Measurements from ENCODE around the gene STK11IP. TPM values are rescaled to one million over a fixed set of nuclear protein-coding genes. Genes with fewer than 3 reads are reported as not detected.

The STK11IP gene
- total RNA-seq, 4 donors from 2014 or later = 33.9 to 77.0 (median 72.3) TPM

DNA sequence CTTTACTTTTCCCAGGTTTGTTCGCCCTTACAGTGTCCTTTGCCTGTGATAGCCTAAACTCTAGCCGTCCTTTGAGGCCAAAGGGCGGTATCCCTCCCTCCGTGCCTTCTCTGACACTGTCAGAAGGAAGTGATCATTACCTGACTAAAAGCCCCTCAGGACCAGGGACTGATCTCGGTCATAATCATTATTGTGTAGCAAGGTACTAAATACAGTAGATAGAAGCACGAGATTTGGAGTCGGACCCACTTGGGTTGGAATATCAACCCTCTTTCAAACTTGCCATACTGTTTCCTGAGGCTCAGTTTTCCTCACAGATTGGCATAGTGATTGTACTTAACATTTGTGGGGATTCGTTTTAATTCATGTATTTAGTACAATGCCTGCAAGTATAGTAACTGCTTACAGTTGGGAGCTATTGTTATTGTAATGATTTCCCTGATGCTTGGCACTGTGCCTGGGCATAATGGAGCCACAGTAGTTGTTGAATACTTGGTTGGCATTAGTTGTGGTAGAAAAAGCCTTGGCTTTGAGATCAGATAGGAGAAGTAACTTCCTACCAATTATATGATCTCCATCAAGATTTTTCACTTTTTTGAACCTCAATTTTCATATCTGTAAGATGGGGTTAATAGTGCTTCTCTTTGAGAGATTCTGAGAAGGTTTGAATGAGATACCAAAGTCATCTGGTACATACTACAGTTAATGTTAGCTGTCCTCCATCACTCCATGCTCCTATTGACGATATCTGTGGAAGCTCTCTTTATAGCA is 836 bp downstream of the STK11IP start:
- peak overlapping the region; percentile 81 to 95 (median 90) for H3K27ac ChIP-seq

DNA sequence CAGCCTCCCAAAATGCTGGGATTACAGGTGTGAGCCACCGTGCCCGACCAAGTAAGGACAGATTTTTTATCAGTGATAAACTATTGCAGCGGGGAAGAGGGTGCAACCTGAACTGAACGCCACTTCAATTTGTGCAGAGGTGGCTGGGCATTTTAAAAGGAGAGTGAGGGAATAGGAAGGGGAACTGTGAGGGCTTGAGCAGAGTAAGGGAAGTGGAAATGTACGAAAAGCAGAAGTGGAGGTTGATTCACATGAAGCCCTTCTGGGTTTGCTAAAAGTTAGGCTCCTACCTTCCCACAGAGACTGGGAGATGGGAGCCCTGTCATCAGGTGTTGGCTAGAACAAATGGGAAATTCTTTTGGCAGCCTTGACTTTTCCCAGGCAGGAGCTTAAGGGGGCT is 6.1 kb downstream of the STK11IP start:
- Histone ChIP-seq H3K4me1 (peaks cover 0 to 47% (median 2%) of the 10 kb centered on the region in 4 donors), H3K4me3 (no peak overlapping the region), H3K27ac (peak overlapping the region in 2 of 4 donors; percentile 83 to 88), H3K27me3 (no peaks in the 10 kb centered on the region), H3K36me3 (peaks cover 0 to 67% (median 8%) of the 10 kb centered on the region in 3 donors), H3K9me3 (no peaks in the 10 kb centered on the region)
- no peak for DNase-seq (ENCODE audit: low spot score in 2 of 2)
- TF ChIP-seq POLR2A (IDR thresholded peaks at IDR 0.05) (no peak), EP300 (IDR thresholded peaks at IDR 0.05) (no peak)
- TF ChIP-seq, protein P1, sequence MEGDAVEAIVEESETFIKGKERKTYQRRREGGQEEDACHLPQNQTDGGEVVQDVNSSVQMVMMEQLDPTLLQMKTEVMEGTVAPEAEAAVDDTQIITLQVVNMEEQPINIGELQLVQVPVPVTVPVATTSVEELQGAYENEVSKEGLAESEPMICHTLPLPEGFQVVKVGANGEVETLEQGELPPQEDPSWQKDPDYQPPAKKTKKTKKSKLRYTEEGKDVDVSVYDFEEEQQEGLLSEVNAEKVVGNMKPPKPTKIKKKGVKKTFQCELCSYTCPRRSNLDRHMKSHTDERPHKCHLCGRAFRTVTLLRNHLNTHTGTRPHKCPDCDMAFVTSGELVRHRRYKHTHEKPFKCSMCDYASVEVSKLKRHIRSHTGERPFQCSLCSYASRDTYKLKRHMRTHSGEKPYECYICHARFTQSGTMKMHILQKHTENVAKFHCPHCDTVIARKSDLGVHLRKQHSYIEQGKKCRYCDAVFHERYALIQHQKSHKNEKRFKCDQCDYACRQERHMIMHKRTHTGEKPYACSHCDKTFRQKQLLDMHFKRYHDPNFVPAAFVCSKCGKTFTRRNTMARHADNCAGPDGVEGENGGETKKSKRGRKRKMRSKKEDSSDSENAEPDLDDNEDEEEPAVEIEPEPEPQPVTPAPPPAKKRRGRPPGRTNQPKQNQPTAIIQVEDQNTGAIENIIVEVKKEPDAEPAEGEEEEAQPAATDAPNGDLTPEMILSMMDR (IDR thresholded peaks at IDR 0.05) = no peak
- 80 to 89% methylated on average over 5 of the region's 5 CpGs for WGBS, 2 donors

More for the DNA sequence above, 836 bp downstream of the STK11IP start:
- Histone ChIP-seq H3K4me1 (peaks cover 0 to 34% (median 10%) of the 10 kb centered on the region in 4 donors), H3K36me3 (peaks cover 0 to 26% (median 0%) of the 10 kb centered on the region in 3 donors), H3K27me3 (no peaks in the 10 kb centered on the region), H3K9me3 (no peaks in the 10 kb centered on the region), H3K4me3 (peak overlapping the region; percentile 55 to 73 (median 66))
- WGBS, 2 donors = 22 to 26% methylated on average over 9 of the region's 9 CpGs
- DNase-seq (ENCODE audit: low spot score in 2 of 2) = no peak
- TF ChIP-seq POLR2A (IDR thresholded peaks at IDR 0.05) (no peak), EP300 (IDR thresholded peaks at IDR 0.05) (no peak)
- TF ChIP-seq, protein P1 (IDR thresholded peaks at IDR 0.05) = no peak

DNA sequence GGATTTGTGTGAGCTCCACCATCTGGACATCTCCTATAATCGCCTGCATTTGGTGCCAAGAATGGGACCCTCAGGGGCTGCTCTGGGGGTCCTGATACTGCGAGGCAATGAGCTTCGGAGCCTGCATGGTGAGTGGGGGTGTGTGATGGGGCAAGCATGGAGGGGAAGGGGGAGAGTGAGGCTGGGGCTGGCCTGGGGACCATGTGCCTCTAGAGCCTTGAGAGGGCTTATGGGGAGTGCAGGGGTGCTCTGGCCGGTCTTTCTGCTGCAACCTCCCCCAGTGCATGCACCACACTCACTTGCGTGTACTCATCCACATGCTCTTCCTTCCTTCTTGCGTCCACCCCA is 7.9 kb downstream of the STK11IP start:
- H3K9me3 ChIP-seq = no peaks in the 10 kb centered on the region
- no peak for DNase-seq (ENCODE audit: low spot score in 2 of 2)
- H3K4me3 ChIP-seq = peak overlapping the region in 1 of 4 donors; percentile 32
- TF ChIP-seq, protein P1 (IDR thresholded peaks at IDR 0.05) = no peak
- TF ChIP-seq POLR2A (IDR thresholded peaks at IDR 0.05) (no peak), EP300 (IDR thresholded peaks at IDR 0.05) (no peak)
- WGBS, 2 donors = 35 to 59% methylated on average over 4 to 6 of the region's 6 CpGs
- H3K36me3 ChIP-seq = peaks cover 0 to 85% (median 8%) of the 10 kb centered on the region in 3 donors
- H3K27ac ChIP-seq = peak overlapping the region; percentile 18 to 88 (median 64)
- H3K27me3 ChIP-seq = no peaks in the 10 kb centered on the region
- peaks cover 0 to 51% (median 2%) of the 10 kb centered on the region in 4 donors for H3K4me1 ChIP-seq

DNA sequence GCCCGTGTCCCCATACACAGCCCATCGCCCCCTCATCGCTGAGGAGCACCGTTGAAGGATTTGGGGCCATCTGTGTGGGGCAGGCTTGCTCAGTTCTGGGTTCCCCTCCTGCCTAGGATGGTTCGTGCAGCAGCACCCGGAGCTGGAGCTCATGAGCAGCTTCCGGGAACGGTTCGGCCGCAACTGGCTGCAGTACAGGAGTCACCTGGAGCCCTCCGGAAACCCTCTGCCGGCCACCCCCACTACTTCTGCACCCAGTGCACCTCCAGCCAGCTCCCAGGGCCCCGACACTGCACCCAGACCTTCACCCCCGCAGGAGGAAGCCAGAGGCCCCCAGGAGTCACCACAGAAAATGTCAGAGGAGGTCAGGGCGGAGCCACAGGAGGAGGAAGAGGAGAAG is 10.3 kb downstream of the STK11IP start:
- H3K27ac ChIP-seq = peak overlapping the region in 2 of 4 donors; percentile 49 to 80
- no peak for DNase-seq (ENCODE audit: low spot score in 2 of 2)
- no peak for TF ChIP-seq POLR2A (IDR thresholded peaks at IDR 0.05)
- no peak for TF ChIP-seq EP300 (IDR thresholded peaks at IDR 0.05)
- TF ChIP-seq, protein P1 (IDR thresholded peaks at IDR 0.05) = no peak
- 86 to 88% methylated on average over 13 to 15 of the region's 15 CpGs for WGBS, 2 donors
- no peak overlapping the region for H3K4me3 ChIP-seq
- no peaks in the 10 kb centered on the region for H3K9me3 ChIP-seq
- peaks cover 0 to 88% (median 8%) of the 10 kb centered on the region in 3 donors for H3K36me3 ChIP-seq
- peaks cover 0 to 51% (median 2%) of the 10 kb centered on the region in 4 donors for H3K4me1 ChIP-seq
- no peaks in the 10 kb centered on the region for H3K27me3 ChIP-seq

DNA sequence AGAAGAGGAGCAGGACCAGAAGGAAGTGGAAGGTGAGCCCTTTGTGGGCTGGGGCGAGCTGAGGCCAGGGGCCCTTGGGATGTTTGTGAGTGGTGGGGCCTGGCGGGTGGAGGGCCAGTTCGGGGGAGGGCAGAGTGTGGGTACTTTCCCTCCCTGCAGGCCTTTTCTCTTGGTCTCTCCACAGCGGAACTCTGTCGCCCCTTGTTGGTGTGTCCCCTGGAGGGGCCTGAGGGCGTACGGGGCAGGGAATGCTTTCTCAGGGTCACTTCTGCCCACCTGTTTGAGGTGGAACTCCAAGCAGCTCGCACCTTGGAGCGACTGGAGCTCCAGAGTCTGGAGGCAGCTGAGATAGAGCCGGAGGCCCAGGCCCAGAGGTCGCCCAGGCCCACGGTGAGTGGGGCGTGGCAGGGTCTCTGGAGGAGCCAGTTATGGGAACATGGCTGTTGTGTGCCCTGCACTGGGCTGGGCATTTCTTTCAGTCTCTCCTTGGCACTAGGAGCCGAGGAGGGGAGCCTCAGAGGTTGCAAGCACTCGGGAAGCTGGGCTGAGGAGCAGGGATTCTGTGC is 10.8 kb downstream of the STK11IP start:
- H3K36me3 ChIP-seq = peaks cover 0 to 85% (median 8%) of the 10 kb centered on the region in 3 donors
- peak overlapping the region in 2 of 4 donors; percentile 67 to 80 for H3K27ac ChIP-seq
- no peak overlapping the region for H3K4me3 ChIP-seq
- no peak for DNase-seq (ENCODE audit: low spot score in 2 of 2)
- TF ChIP-seq EP300 (IDR thresholded peaks at IDR 0.05) (no peak), POLR2A (IDR thresholded peaks at IDR 0.05) (no peak)
- TF ChIP-seq, protein P1 (IDR thresholded peaks at IDR 0.05) = no peak
- H3K4me1 ChIP-seq = peaks cover 0 to 51% (median 2%) of the 10 kb centered on the region in 4 donors
- WGBS, 2 donors = 76 to 77% methylated on average over 15 of the region's 15 CpGs
- H3K9me3 ChIP-seq = no peaks in the 10 kb centered on the region
- no peaks in the 10 kb centered on the region for H3K27me3 ChIP-seq

Measured in tibial nerve (tissue), 4 donors.